ENCODE measurements around the gene ANKH. TPM values are rescaled to one million over a fixed set of nuclear protein-coding genes. Genes with fewer than 3 reads are reported as not detected.

ANKH gene
- total RNA-seq, 1 donor from 2014 or later = 43.6 TPM

- intact Hi-C loops (cut with micrococcal nuclease) = no loop called here
Observed at GRCh38 chr5:14741801-14742440, 129.7 kb downstream of the ANKH start.

GRCh38 chr5:14741131-14741530 is 130.4 kb downstream of the ANKH start:
- intact Hi-C loops (cut with micrococcal nuclease) = no loop called here

- intact Hi-C loops (cut with micrococcal nuclease) = no loop called here
Observed at GRCh38 chr5:14739981-14740380, 131.6 kb downstream of the ANKH start.

- intact Hi-C loops (cut with micrococcal nuclease) = no loop called here
Observed at GRCh38 chr5:14739538-14739937, 132.0 kb downstream of the ANKH start.

- intact Hi-C loops (cut with micrococcal nuclease) = no loop called here
Observed at GRCh38 chr5:14738050-14738449, 133.5 kb downstream of the ANKH start.

- intact Hi-C loops (cut with micrococcal nuclease) = no loop called here
Observed at GRCh38 chr5:14737291-14737690, 134.3 kb downstream of the ANKH start.

- intact Hi-C loops (cut with micrococcal nuclease) = no loop called here
Observed at GRCh38 chr5:14735944-14736343, 135.6 kb downstream of the ANKH start.

- intact Hi-C loops (cut with micrococcal nuclease) = no loop called here
Observed at GRCh38 chr5:14734396-14734795, 137.2 kb downstream of the ANKH start.

GRCh38 chr5:14733661-14734060 is 137.9 kb downstream of the ANKH start:
- intact Hi-C loops (cut with micrococcal nuclease) = no loop called here

GRCh38 chr5:14732991-14733390 is 138.6 kb downstream of the ANKH start:
- intact Hi-C loops (cut with micrococcal nuclease) = no loop called here

GRCh38 chr5:14730881-14731280 is 140.7 kb downstream of the ANKH start:
- intact Hi-C loops (cut with micrococcal nuclease) = no loop called here

GRCh38 chr5:14730466-14730865 is 141.1 kb downstream of the ANKH start:
- intact Hi-C loops (cut with micrococcal nuclease) = no loop called here

GRCh38 chr5:14729448-14730385 is 141.9 kb downstream of the ANKH start:
- intact Hi-C loops (cut with micrococcal nuclease) = no loop called here

- intact Hi-C loops (cut with micrococcal nuclease) = no loop called here
Observed at GRCh38 chr5:14728459-14728938, 143.1 kb downstream of the ANKH start.

GRCh38 chr5:14727928-14728458 is 143.6 kb downstream of the ANKH start:
- intact Hi-C loops (cut with micrococcal nuclease) = loop anchor here (1.0 kb wide), 10 partner anchors 22 to 376 kb away; no protein-coding TSS in a partner anchor

- intact Hi-C loops (cut with micrococcal nuclease) = loop anchor here (1.0 kb wide), 10 partner anchors 21 to 375 kb away; no protein-coding TSS in a partner anchor
Observed at GRCh38 chr5:14727428-14727865, 144.1 kb downstream of the ANKH start.

GRCh38 chr5:14726066-14726838 is 145.3 kb downstream of the ANKH start:
- intact Hi-C loops (cut with micrococcal nuclease) = no loop called here

- intact Hi-C loops (cut with micrococcal nuclease) = no loop called here
Observed at GRCh38 chr5:14724633-14725032, 146.9 kb downstream of the ANKH start.

GRCh38 chr5:14723701-14724132 is 147.9 kb downstream of the ANKH start:
- intact Hi-C loops (cut with micrococcal nuclease) = no loop called here

GRCh38 chr5:14722923-14723322 is 148.7 kb downstream of the ANKH start:
- intact Hi-C loops (cut with micrococcal nuclease) = no loop called here

GRCh38 chr5:14721990-14722656 is 149.5 kb downstream of the ANKH start:
- intact Hi-C loops (cut with micrococcal nuclease) = no loop called here

All from T-helper 1 cell treated with Interleukin-12 subunit alpha and Interleukin-12 subunit beta and Interleukin-4 antibody, amounts not matched to agents 30 ng/mL and 1 ng/mL, for 36 hours (primary cell).